Prostate gland (tissue), 2 donors: ENCODE results near the gene FRMD4A. TPM values are rescaled to one million over a fixed set of nuclear protein-coding genes. Genes with fewer than 3 reads are reported as not detected.
"Not testable (repeated sequence)": the region's sequence is repeated elsewhere in the genome, so short reads cannot be mapped to it uniquely, and the experiment has no call there.

Experiments used
- DNase-seq: peaks from one replicate; pipeline ENCODE4 v3.0.0-alpha.2; 2019; ENCODE audit warnings: low spot score
- H3K27ac ChIP-seq, 2 donors: fragments of 200-600 bp; sonication (generic); 2 replicates each; pipeline ENCODE4 v1.5.1; 2017 to 2019
- H3K27me3 ChIP-seq: fragments of 200-600 bp; sonication (generic); replicated peaks from 2 replicates; pipeline ENCODE4 v1.5.1; 2019; ENCODE audit not compliant: insufficient read depth
- H3K36me3 ChIP-seq, 2 donors: fragments of 200-600 bp; sonication (generic); 1 replicate in 1 of 2; 2 replicates in 1 of 2; pipeline versions ENCODE4 v1.5.1 to v1.8.1; 2017 to 2019
- H3K4me1 ChIP-seq: fragments of 200-600 bp; sonication (generic); replicated peaks from 2 replicates; pipeline ENCODE4 v1.5.1; 2019
- H3K4me3 ChIP-seq, 2 donors: fragments of 200-600 bp; sonication (generic); 2 replicates each; pipeline ENCODE4 v1.5.1; 2017 to 2019
- H3K9me3 ChIP-seq: fragments of 200-600 bp; sonication (generic); 2 replicates; pipeline ENCODE4 v1.5.1; 2017
- CTCF ChIP-seq, 4 experiments: fragments of 200-600 bp in 2 of 4; fragments of 450-650 bp in 2 of 4; sonication (generic) in 2 of 4; IDR thresholded peaks; 1 replicate in 3 of 4; 2 replicates in 1 of 4; pipeline ENCODE4 v1.5.1; 2016 to 2019; ENCODE audit warnings: antibody characterized with exemption in 4 of 4, mild to moderate bottlenecking in 2 of 4, moderate library complexity in 2 of 4
- POLR2A ChIP-seq: fragments of 450-650 bp; IDR thresholded peaks from one replicate; pipeline ENCODE4 v1.6.1; 2016; ENCODE audit warnings: antibody characterized with exemption, mild to moderate bottlenecking
- POLR2AphosphoS5 ChIP-seq: sonication (generic); formaldehyde crosslinking; IDR thresholded peaks from one replicate; pipeline ENCODE4 v1.6.1; 2017; ENCODE audit warnings: antibody characterized with exemption
- WGBS: methylation state at CpG from one replicate; pipeline ENCODE4 v1.1.5; 2018; 5-methylcytosine and 5-hydroxymethylcytosine counted together
- intact Hi-C: fragments of 100-400 bp; cut with DNase I; formaldehyde crosslinking; loops from one replicate; pipeline ENCODE4 v1.14.2; 2022
- total RNA-seq, 2 donors: library from RNA; depleted of rRNA; stranded (reverse); fragments of >200 nt; gene quantifications; one replicate each; pipeline ENCODE4 v1.1.0, GENCODE V29; 2016

Gene FRMD4A
- total RNA-seq, 2 donors from 2014 or later: 38.0 to 53.2 TPM

GRCh38 chr10:14211610-14212009 lies 119.1 kb downstream of the FRMD4A start:
- H3K4me3 ChIP-seq: no peak overlapping the region
- TF ChIP-seq POLR2A (no peak), POLR2AphosphoS5 (no peak), CTCF (IDR thresholded peaks at IDR 0.05) (no peak)
- whole genome bisulfite sequencing: 55% methylated on average over 4 of the region's 4 CpGs
- H3K4me1 ChIP-seq: no peaks in the 10 kb centered on the region
- H3K36me3 ChIP-seq: no peaks in the 10 kb centered on the region
- no peak overlapping the region for H3K27ac ChIP-seq
- DNase-seq: no peak
- no peaks in the 10 kb centered on the region for H3K9me3 ChIP-seq
- intact Hi-C loops: no loop called here
- no peaks in the 10 kb centered on the region for H3K27me3 ChIP-seq

GRCh38 chr10:14208231-14208630 lies 122.5 kb downstream of the FRMD4A start:
- no peaks in the 10 kb centered on the region for H3K27me3 ChIP-seq
- no peak for DNase-seq
- no peak overlapping the region for H3K27ac ChIP-seq
- TF ChIP-seq POLR2A: no peak
- no peak for TF ChIP-seq POLR2AphosphoS5
- TF ChIP-seq CTCF (IDR thresholded peaks at IDR 0.05): no peak
- WGBS: 94% methylated on average over 5 of the region's 5 CpGs
- no peaks in the 10 kb centered on the region for H3K9me3 ChIP-seq
- intact Hi-C loops: no loop called here
- no peak overlapping the region for H3K4me3 ChIP-seq
- no peaks in the 10 kb centered on the region for H3K36me3 ChIP-seq
- no peaks in the 10 kb centered on the region for H3K4me1 ChIP-seq

- no peak for DNase-seq
- Histone ChIP-seq H3K27me3 (peaks cover under 1% of the 10 kb centered on the region), H3K4me1 (no peaks in the 10 kb centered on the region), H3K9me3 (no peaks in the 10 kb centered on the region), H3K4me3 (no peak overlapping the region), H3K36me3 (no peaks in the 10 kb centered on the region), H3K27ac (no peak overlapping the region)
- 94% methylated on average over 4 of the region's 4 CpGs for WGBS
- TF ChIP-seq POLR2A (no peak), POLR2AphosphoS5 (no peak), CTCF (IDR thresholded peaks at IDR 0.05) (no peak)
- intact Hi-C loops: no loop called here
Measured at GRCh38 chr10:14205233-14205632, 125.5 kb downstream of the FRMD4A start.

- 58% methylated on average over 16 of the region's 16 CpGs for WGBS
- Histone ChIP-seq H3K36me3 (no peaks in the 10 kb centered on the region), H3K4me3 (no peak overlapping the region), H3K9me3 (no peaks in the 10 kb centered on the region), H3K27ac (no peak overlapping the region), H3K4me1 (no peaks in the 10 kb centered on the region), H3K27me3 (peaks cover 3% of the 10 kb centered on the region)
- intact Hi-C loops: no loop called here
- no peak for TF ChIP-seq POLR2A
- no peak for TF ChIP-seq POLR2AphosphoS5
- TF ChIP-seq CTCF (IDR thresholded peaks at IDR 0.05): no peak
- no peak for DNase-seq
Measured at GRCh38 chr10:14200698-14201544, 129.8 kb downstream of the FRMD4A start.

DNA sequence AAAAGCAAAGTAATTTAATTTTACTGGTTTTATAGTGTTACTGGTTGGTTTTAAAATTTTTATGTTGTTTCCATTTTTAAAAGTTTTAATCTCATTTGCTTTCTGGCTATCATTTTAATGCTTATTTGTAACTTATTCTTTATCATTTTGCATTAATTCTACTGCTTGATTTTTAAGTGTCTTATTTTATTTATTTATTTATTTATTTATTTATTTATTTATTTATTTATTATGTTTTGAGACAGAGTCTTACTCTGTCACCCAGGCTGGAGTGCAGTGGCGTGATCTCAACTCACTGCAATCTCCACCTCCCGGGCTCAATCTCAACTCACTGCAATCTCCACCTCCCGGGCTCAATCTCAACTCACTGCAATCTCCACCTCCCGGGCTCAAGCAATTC lies 131.6 kb downstream of the FRMD4A start:
- not testable (repeated sequence) for H3K36me3 ChIP-seq, H3K4me3 ChIP-seq, H3K27me3 ChIP-seq, H3K9me3 ChIP-seq, H3K27ac ChIP-seq, H3K4me1 ChIP-seq, DNase-seq
- intact Hi-C loops: loop anchor here (5.0 kb wide), 1 partner anchor 278 kb away; no protein-coding TSS in a partner anchor
- WGBS: 98% methylated on average over 4 of the region's 4 CpGs
